Heart left ventricle (tissue), 13 donors: ENCODE results near the gene TRIM52.

Experiments
- POLR2A ChIP-seq, 2 donors: fragments of 450-650 bp; IDR thresholded peaks; one replicate each; pipeline ENCODE4 v1.6.1; 2017; ENCODE audit warnings: antibody characterized with exemption in 2 of 2, mild to moderate bottlenecking in 2 of 2, moderate library complexity in 2 of 2
- TF ChIP-seq, protein P1 (sequence below), 12 donors: fragments of 200-600 bp; sonication (generic) in 4 of 12; IDR thresholded peaks; one replicate each; pipeline versions ENCODE4 v1.5.0 to v1.8.0; 2018 to 2022; ENCODE audit warnings: antibody characterized with exemption in 12 of 12, mild to moderate bottlenecking in 5 of 12
- donor health status: ischemic (EF 13 %, LVEDD 7.1; RV severe dilation, severe dysfunction).
- donor health status: DM: no; HTN: yes; CAD: no.
- donor health status: DM: no; HTN: no; CAD: no.
- donor health status: ischemic (EF 25% LVEDD 6.9; RV normal size, moderate dysfunction).
- donor health status: ischemic (EF 25% LVEDD 5.7; RV mildly dilated, moderate dysfunction).
- donor health status: ischemic (EF 35%, LVEDD 5.7; RV mildly dilated, moderate dysfunction).
- donor health status: nonischemic (EF 11% LVEDD 7.7; RV severe dilation, severe dysfunction).
- donor health status: DM: yes; HTN: yes; CAD: no.
- donor health status: PGD.
- donor health status: ischemic (EF 29% LVEDD 5.4; RV normal size, mild dysfunction).
- donor health status: nonischemic (EF 23%, LVEDD 6.1; RV moderate dilation, normal function).

DNA sequence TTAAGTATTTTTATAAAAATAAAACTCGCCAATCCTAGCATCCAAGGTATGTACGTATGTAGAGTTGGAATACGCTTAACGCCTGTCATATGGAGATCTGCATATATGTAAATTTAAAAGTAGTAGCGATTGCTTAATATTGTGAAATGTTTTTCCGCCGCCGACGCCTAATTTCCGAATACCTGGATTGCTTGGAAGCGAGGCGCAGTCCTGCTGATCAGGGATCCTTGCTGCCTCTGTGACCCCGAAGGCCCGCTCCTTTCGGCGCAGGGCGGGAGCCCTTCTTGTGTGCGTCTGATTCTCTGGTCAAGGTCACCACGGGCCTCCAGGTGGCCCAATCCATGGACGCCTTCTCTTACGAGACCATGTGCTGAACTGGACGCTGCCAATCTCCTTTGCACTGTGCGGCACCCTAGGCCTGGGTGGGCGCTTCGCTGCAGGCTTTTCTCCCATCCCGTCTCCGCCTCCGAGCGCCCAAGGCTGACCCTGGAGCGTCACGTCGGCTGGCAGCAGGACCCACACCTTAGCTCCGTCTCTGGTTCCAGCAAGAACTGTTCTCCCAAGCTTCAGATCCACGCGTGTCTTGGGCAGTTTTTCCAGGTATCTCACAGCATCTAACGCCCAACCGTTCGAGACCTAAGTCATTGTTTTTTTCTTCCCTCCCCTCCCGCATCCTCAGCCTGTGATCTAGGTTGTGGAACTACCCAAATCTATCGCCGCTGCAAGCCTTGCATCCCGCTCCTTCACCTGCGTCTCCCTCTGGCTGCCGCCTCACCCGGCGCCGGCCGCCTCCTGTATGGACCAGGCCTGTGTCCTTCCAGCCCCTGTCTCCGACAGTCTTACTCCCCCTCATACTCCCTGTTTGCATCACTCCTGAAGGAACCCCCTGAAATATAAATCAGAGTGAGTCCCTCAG lies 41.4 kb downstream of the TRIM52 start:
- TF ChIP-seq, protein P1, sequence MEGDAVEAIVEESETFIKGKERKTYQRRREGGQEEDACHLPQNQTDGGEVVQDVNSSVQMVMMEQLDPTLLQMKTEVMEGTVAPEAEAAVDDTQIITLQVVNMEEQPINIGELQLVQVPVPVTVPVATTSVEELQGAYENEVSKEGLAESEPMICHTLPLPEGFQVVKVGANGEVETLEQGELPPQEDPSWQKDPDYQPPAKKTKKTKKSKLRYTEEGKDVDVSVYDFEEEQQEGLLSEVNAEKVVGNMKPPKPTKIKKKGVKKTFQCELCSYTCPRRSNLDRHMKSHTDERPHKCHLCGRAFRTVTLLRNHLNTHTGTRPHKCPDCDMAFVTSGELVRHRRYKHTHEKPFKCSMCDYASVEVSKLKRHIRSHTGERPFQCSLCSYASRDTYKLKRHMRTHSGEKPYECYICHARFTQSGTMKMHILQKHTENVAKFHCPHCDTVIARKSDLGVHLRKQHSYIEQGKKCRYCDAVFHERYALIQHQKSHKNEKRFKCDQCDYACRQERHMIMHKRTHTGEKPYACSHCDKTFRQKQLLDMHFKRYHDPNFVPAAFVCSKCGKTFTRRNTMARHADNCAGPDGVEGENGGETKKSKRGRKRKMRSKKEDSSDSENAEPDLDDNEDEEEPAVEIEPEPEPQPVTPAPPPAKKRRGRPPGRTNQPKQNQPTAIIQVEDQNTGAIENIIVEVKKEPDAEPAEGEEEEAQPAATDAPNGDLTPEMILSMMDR (IDR thresholded peaks at IDR 0.05) = no peak
- TF ChIP-seq POLR2A (IDR thresholded peaks at IDR 0.05) = no peak
